Measurements from ENCODE around the gene EXOC6B. TPM values are rescaled to one million over a fixed set of nuclear protein-coding genes. Genes with fewer than 3 reads are reported as not detected.
A peak's percentile ranks its signal among the peaks of the same experiment; 100 is the strongest.

Gene EXOC6B
- total RNA-seq, 1 donor from 2014 or later, result 35.2 TPM

- Histone ChIP-seq H3K27me3 (peaks cover 12% of the 10 kb centered on the region), H3K4me3 (no peak overlapping the region), H3K36me3 (no peaks in the 10 kb centered on the region), H3K27ac (no peak overlapping the region), H3K4me1 (peaks cover 4% of the 10 kb centered on the region), H3K9me3 (no peaks in the 10 kb centered on the region)
- peak; percentile 93 for DNase-seq
- peak; percentile 99 for TF ChIP-seq CTCF (IDR thresholded peaks at IDR 0.05)
- ATAC-seq, result peak; percentile 100
- intact Hi-C loops (cut with DNase I), result loop anchor here (5.0 kb wide), 1 partner anchor 85 kb away; no protein-coding TSS in a partner anchor
These were observed 36.6 kb upstream of the EXOC6B start for GRCh38 chr2:72862239-72862988.

DNA sequence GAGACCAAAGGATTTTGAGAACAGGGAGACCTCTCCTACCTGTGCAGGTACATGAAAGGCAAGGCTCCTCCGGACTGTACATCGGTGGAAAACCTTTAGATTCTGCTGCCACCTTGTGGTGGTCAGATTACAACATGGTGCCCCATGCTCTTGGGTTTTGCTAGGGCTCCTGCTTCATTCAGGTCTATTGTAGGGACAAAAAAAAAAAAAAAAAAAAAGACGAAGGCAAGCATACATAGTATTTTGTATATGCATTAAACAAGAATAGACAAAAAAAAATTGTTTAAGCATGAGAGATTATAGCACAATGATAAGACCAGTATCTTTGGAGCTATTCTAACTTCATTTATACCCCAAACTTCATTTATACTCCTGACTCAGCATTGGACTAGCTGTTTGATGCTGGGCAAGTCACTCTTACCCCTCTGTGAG is 34.0 kb upstream of the EXOC6B start:
- Histone ChIP-seq H3K27me3 (peaks cover 11% of the 10 kb centered on the region), H3K4me1 (peaks cover 4% of the 10 kb centered on the region), H3K9me3 (no peaks in the 10 kb centered on the region), H3K4me3 (no peak overlapping the region), H3K27ac (no peak overlapping the region), H3K36me3 (no peaks in the 10 kb centered on the region)
- ATAC-seq, result peak; percentile 85
- TF ChIP-seq CTCF (IDR thresholded peaks at IDR 0.05), result peak; percentile 65
- no peak for DNase-seq
- intact Hi-C loops (cut with DNase I), result loop anchor here (5.0 kb wide), 1 partner anchor 83 kb away; no protein-coding TSS in a partner anchor

- Histone ChIP-seq H3K27me3 (peaks cover 14% of the 10 kb centered on the region), H3K36me3 (no peaks in the 10 kb centered on the region), H3K4me1 (no peaks in the 10 kb centered on the region), H3K27ac (no peak overlapping the region), H3K9me3 (no peaks in the 10 kb centered on the region), H3K4me3 (no peak overlapping the region)
- DNase-seq (no peak), ATAC-seq (no peak)
- no peak for TF ChIP-seq CTCF (IDR thresholded peaks at IDR 0.05)
- intact Hi-C loops (cut with DNase I), result no loop called here
These were observed 25.5 kb upstream of the EXOC6B start for GRCh38 chr2:72851333-72851732.

DNA sequence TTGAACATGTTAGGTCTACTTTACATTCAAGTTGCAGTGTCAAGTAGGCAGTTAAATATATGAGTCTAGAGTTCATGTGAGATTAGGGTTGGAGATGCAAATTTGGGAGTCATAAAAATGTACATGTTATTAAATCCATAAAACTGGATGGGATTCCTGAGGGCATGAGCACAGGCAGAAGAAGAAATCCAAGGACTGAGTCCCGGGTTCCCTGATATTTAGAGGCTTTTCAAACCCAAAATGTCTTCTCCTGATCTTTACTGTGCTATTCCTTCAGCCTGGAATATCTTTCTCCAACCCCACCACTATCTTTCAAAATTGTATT is 23.3 kb upstream of the EXOC6B start:
- H3K27me3 ChIP-seq, result peaks cover 9% of the 10 kb centered on the region
- H3K27ac ChIP-seq, result no peak overlapping the region
- DNase-seq (no peak), ATAC-seq (no peak)
- no peaks in the 10 kb centered on the region for H3K36me3 ChIP-seq
- intact Hi-C loops (cut with DNase I), result no loop called here
- H3K4me3 ChIP-seq, result no peak overlapping the region
- no peaks in the 10 kb centered on the region for H3K9me3 ChIP-seq
- TF ChIP-seq CTCF (IDR thresholded peaks at IDR 0.05), result no peak
- no peaks in the 10 kb centered on the region for H3K4me1 ChIP-seq

DNA sequence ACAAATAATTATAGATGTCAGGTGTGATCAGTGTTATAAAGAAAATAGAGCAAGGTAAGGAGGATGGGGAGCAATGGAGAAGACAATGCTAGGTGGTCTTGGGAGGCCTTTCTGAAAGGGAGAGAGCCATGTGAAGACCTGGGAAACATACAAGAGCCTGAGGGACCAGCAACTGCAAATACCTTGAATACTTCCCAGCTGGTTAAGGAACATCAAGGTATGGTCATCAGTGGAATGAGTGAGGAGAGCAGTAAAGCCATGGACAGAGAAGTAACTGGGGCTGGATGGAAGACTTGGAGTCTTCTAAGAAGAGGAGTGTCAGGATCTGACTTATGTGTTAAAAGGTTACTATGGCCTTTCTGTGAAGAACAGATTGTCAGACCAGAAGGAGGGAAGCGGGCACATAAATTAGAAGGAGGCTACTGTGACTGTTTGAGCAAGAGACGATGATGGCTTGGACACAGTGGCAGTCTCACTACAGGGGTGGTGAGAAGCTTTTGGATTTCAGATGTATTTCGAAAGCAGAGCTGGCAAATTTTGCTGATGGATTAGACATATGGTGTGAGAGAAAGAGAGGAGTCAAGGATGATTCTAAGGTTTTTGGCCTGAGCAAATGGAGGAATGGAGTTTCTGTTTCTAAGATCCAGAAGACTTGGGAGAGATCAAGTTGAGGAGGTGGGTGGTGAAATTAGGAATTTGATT is 22.8 kb upstream of the EXOC6B start:
- no peak overlapping the region for H3K4me3 ChIP-seq
- H3K27ac ChIP-seq, result no peak overlapping the region
- peaks cover 9% of the 10 kb centered on the region for H3K27me3 ChIP-seq
- intact Hi-C loops (cut with DNase I), result no loop called here
- no peaks in the 10 kb centered on the region for H3K36me3 ChIP-seq
- no peak for TF ChIP-seq CTCF (IDR thresholded peaks at IDR 0.05)
- no peaks in the 10 kb centered on the region for H3K4me1 ChIP-seq
- ATAC-seq (no peak), DNase-seq (no peak)
- no peaks in the 10 kb centered on the region for H3K9me3 ChIP-seq

Data from upper lobe of right lung (tissue), 1 donor.